ENCODE results near the gene SORCS2.

GRCh38 chr4:7337196-7338058 lies 145.1 kb downstream of the SORCS2 start:
- TF ChIP-seq FOXA1 (IDR thresholded peaks at IDR 0.05) (no peak), TARDBP (IDR thresholded peaks at IDR 0.05) (no peak), SP1 (IDR thresholded peaks at IDR 0.05) (no peak), BHLHE40 (IDR thresholded peaks at IDR 0.05; ENCODE audit: borderline replicate concordance) (no peak), FOXM1 (IDR thresholded peaks at IDR 0.05; ENCODE audit: borderline replicate concordance) (no peak), LEF1 (IDR thresholded peaks at IDR 0.05; ENCODE audit: borderline replicate concordance) (no peak), FOXK2 (IDR thresholded peaks at IDR 0.05) (no peak), ELF4 (IDR thresholded peaks at IDR 0.05) (no peak), L3MBTL2 (conservative IDR thresholded peaks at IDR 0.05) (no peak), SUZ12 (IDR thresholded peaks at IDR 0.05) (no peak), ARNT (IDR thresholded peaks at IDR 0.05) (no peak)
